ENCODE measurements around the gene ARHGEF33.
"Not testable (repeated sequence)": the region's sequence is repeated elsewhere in the genome, so short reads cannot be mapped to it uniquely, and the experiment has no call there.

The ARHGEF33 gene

DNA sequence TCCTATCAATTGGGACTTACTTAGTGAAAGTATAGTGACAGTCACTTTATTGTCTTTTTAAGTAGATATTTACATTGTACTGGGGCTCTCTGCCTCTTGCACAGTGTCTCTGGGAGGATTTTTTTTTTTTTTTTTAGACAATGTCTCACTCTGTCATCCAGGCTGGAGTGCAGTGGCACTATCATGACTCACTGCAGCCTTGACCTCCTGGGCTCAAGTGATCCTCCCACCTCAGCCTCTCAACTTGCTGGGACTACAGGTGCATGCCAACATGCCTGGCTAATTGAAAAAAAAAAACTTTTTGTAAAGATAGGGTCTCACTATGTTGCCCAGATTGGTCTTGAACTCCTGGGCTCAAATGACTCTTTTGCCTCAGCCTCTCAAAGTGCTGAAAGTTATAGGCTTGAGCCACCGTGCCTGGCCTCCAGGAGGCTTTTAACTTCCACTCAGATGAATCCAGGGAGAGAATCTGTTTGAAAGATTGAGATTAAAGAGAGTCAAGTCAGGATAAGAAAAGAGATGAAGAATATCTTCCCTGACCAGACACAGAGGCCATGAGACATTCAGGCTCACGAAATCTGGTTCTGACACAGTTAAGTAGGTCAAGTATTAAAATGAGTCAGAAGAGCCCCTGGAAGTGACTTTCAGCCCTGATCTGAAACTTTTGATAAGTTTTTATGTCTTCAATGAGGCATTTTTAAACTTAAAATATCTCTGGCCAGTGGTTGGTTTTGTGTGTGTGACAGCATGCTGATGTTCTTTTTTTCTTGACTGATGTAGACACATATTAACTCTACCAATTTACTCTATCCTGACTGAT lies 18.3 kb downstream of the ARHGEF33 start:
- in situ Hi-C loops (cut with MboI; ENCODE audit: low sequenced_read_pairs): no loop called here

DNA sequence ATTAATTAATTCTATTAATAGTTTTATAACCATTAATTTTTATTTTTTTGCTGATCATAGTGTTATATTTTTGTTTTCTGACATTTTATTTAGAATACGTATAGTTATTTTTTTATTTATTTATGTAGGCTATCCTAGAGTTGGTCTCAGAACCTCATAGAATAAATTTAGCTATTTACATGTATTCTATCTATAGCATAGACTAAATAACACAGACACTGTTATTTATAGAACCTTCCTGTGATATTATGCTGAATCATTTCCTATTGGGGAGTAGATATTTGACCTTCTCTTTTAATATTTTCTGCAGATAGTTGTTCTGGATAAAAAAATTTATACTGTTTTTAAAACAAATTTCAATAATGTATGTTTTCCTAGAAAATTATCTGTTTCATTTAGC lies 20.2 kb downstream of the ARHGEF33 start:
- in situ Hi-C loops (cut with MboI; ENCODE audit: low sequenced_read_pairs): no loop called here

DNA sequence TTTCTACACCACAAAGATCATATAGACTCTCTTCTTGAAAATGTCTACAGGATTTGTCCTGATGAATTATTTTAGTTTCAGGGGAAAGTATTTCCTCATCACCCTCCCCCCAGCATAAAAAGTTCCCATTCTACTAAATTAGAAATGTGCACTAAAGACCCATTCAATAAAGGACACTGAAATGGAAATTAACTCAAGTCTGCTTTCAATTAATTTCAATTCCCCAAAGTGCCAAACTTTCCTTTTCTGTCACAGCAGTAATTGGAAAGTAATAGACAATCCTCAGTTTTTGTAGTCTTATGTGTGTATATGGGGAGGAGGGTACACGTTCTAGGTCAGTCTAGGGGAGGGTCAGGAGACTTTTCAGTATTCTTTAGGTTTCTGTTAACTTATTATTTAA lies 21.5 kb downstream of the ARHGEF33 start:
- in situ Hi-C loops (cut with MboI; ENCODE audit: low sequenced_read_pairs): no loop called here

DNA sequence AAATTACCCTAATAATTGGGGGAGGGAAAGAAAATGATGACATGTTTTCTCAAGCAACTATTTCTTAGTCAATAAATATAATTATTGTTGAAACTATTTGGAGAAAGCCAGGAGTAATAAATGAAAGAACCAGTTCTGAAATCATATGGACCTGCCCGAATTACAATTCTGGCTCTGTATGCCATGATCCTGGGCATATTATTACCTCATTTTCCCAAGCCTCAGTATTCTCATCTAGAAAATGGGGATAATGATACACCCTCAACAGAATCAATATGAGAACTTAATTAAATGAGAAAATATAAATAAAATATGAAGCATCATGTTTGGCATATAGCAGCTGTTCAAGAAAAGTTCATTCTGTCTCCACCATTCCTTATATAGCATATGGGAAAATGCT lies 22.9 kb downstream of the ARHGEF33 start:
- in situ Hi-C loops (cut with MboI; ENCODE audit: low sequenced_read_pairs): no loop called here

DNA sequence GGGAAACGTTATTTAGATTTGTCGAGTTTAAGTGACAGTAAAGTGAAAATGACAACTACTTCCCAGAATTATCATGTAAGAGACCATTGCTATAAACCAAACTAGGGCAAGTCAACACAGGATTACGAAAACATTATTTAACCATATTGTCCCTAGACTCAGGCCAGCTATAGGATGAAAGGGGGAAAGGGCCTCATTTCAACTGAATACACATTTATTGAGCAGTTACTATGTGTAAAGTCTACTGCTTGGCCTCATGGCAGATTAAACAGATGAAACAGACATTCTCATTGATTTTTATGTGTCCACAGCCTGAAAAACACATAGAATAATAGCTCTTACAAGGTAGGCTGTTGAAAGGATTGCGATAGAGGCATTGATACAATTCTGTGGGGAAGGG lies 32.7 kb downstream of the ARHGEF33 start:
- in situ Hi-C loops (cut with MboI; ENCODE audit: low sequenced_read_pairs): no loop called here

DNA sequence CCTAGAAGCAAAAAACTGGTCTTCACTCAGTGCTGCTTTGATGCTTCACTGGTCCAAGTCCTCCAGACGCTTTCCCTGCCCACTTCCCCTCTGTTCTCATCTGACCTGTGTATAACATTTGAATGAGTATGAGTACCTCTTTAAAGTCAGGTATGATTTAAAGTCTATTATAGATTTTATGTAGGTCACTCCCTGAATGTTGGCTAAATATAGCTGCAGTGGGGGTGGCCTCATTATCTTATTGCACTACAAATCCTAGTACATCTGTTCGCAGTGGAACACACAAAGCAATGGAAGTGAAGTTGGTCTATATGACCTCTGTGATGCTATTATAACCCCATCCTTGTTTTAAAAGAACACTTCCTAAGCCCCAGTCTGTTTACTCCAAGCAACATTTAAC lies 33.2 kb downstream of the ARHGEF33 start:
- in situ Hi-C loops (cut with MboI; ENCODE audit: low sequenced_read_pairs): no loop called here

DNA sequence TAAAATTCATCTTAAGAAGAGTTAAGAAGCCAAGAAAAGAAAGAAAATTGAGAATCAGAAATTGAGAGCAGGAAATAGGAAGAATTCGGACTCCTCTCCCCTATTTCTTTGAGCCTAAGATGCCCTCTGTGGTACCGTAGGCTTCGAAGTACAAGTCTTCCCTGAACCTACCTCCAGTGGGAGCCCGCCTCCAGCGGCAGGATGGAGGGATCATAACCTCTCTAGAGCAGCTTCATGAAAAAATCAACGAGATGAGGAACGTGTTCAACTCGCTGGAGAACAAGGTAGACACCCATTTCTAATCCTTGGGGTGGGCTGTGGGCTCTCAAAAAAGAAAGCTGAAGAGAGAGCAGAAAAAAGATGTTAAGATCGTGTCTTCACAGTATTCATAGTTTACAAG lies 36.3 kb downstream of the ARHGEF33 start:
- in situ Hi-C loops (cut with MboI; ENCODE audit: low sequenced_read_pairs): no loop called here

DNA sequence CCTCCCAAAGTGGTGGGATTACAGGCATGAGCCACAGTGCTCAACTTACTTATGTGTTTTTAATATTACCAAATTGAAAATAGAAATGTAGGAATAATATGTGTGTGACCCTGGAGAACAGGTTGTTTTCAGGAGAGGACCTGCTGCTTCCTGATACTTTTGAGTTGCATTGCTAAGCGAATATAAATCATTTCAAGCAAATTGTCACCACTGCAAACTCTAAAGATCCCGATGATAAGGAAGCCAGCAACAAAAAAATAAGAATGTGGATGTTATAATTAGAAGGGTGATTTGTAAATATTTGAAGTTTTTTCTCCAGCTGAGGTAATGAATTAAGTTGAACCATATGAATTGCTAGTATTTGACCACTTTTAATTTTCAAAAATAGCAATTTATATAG lies 40.9 kb downstream of the ARHGEF33 start:
- in situ Hi-C loops (cut with MboI; ENCODE audit: low sequenced_read_pairs): no loop called here

DNA sequence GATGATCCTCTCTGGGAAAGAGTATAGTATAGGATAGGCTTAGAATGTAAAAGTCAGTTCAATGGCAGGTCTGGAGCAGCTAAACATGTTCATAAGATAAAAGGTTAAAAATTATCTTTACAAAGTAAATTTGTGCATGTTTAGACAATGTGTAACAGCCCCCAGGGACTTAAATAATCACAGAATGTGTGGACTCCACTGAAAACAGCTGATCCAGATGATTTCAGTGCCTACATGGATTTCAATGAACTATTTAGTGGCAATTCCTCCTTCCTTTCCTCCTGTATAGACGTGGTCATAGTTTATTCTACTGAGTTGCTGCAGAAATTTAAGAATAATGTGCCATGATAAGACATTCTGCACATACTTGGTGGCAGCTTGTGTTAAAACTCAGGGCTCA lies 42.9 kb downstream of the ARHGEF33 start:
- in situ Hi-C loops (cut with MboI; ENCODE audit: low sequenced_read_pairs): no loop called here

DNA sequence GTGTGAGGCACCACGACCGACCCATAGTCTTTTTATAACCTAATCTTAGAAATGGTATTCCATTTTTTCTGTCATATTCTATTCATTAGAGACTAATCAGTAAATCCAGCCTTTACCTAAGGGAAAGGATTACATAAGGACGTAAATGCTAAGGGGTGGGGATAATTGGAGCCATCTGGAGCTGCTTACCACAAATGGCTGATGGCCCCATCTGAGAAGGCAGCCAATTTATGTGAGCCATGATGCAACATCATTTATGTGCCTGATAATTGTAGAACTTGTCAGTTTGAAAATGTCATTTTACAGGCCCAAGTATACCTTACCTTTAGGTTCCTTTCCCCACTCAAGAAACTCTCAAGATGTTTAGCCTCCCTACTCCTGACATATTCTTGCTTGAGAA lies 44.0 kb downstream of the ARHGEF33 start:
- in situ Hi-C loops (cut with MboI; ENCODE audit: low sequenced_read_pairs): no loop called here

DNA sequence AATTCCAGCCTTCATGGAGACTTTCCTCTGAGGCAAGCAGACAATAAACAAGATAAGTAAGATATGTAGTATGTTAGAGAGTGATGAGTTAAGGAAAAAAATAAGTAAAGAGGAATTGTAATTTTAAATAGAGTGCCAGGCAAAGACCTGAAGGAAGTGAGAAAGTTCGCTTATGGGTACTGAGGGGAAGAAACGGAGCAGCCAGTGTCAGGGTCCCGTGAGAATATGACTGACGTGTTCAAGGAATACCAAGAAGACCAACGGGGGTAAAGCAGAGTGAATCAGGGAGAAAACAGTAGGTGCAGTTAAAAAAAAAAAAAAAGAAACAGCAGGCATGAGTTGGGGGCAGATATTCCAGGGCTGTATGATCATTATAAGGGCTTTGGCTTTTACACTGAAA lies 45.1 kb downstream of the ARHGEF33 start:
- in situ Hi-C loops (cut with MboI; ENCODE audit: low sequenced_read_pairs): no loop called here

DNA sequence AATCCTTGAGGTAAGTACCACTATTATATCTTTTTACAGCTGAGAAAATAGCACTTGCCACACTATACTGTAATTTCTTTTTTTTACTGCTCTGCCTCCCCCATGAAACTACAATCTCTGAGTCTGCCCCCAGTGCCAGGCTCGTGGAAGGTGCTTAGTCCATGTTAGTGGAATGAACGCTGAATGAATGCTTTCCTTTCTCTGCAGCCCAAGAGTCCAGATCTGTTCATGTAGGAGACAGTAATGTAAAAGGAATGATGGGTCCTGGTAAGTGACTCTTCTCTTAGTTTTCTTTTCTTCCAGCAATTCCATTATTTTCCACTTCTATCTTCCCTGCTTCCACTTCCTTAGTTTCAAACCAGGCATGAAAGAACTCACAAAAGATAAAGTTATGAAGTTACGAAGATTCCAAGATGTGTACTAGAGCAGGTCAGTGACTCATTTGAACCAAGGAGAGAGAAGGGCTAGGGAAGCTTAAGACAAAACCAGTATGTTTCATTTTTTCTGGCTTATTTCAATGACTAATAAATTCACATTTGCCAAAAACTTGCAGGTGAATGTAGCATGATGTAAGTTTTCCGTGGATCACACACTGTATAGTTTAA lies 46.0 kb downstream of the ARHGEF33 start:
- in situ Hi-C loops (cut with MboI; ENCODE audit: low sequenced_read_pairs): no loop called here

DNA sequence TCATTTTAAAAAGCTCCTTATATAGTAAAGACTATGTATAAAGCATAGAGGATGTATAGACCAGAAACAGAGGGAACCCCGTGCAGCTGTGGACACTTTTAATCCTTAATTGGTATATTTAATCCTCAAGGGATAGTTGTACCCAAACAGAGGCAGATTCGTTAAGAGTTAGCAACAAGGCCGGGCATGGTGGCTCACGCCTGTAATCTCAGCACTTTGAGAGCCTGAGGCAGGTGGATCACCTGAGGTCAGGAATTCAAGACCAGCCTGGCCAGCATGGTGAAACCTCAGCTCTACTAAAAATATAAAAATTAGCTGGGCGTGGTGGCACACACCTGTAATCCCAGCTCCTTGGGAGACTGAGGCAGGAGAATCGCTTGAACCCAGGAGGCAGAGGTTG lies 46.8 kb downstream of the ARHGEF33 start:
- in situ Hi-C loops (cut with MboI; ENCODE audit: low sequenced_read_pairs): not testable (repeated sequence)

DNA sequence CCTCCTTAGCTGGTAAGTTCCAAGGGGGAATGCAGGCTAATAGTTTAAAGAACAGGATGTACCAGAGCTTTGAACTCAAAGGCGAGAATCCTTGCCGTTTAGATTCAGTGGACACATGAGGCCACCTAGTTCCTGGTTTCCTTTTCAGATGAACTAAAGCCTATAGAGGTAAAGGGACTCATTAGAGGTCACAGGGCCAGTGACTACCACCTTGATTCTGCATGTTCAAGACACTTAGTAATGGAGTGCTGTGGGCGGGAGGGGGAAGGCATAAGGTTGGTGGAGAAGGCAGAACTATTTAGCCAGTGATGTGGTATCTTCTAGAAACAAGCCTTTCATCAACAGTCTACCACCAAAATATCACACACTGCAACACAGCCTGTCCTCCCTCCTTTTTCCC lies 47.9 kb downstream of the ARHGEF33 start:
- in situ Hi-C loops (cut with MboI; ENCODE audit: low sequenced_read_pairs): no loop called here

DNA sequence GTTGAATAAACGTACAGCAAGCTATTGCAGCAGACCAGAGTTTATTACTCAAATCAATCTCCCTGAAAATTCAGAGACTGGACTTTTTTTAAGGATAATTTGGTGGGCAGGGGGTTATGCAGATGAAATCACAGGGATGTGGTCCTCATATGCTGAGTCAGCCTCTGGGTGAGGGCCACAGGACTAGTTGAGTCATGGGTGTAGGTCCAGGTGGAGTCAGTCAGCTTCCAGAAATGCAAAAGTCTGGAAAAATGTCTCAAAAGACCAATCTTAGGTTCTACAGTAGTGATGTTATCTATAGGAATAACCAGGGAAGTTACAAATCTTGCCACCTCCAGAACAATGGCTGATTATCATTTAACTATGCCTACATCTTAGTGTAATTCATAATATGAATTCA lies 51.1 kb downstream of the ARHGEF33 start:
- in situ Hi-C loops (cut with MboI; ENCODE audit: low sequenced_read_pairs): no loop called here

DNA sequence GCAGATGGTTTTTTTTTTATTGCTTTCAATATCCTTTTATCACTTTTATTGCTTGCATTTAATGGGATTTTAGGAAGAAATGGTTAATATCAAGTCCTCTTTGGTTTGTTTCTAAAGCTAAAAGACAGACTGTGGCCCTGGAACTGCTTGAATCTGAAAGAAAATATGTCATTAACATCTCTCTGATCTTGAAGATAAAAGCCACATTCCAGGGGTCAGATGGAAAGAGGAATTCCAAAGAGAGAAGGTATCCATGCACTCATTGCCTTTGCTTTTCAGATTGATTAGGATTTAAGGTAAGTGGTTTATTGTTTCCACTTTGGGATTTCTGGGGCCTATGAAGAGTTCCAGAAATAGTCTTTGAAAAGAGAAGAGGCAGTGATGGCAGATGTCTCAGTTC lies 54.1 kb downstream of the ARHGEF33 start:
- in situ Hi-C loops (cut with MboI; ENCODE audit: low sequenced_read_pairs): no loop called here

DNA sequence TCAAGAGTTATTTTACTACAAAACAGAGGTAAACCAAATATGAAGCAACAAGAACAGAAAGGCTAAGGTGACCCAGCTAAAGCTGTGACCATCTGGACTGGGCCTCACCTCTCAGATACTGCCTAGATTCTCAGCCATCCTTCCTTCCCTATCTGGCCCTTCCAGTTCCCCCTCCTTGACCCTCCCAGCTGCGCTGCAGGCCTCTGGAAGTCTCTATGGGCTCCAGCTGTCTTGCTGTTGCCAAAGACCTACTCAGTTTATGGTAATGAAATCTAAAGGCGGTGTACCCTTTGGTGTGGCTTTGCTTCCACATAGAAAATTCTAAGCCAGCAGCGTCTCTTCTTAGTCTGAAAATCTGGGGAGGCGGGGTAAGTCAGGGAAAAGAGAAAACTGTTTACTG lies 55.7 kb downstream of the ARHGEF33 start:
- in situ Hi-C loops (cut with MboI; ENCODE audit: low sequenced_read_pairs): no loop called here

DNA sequence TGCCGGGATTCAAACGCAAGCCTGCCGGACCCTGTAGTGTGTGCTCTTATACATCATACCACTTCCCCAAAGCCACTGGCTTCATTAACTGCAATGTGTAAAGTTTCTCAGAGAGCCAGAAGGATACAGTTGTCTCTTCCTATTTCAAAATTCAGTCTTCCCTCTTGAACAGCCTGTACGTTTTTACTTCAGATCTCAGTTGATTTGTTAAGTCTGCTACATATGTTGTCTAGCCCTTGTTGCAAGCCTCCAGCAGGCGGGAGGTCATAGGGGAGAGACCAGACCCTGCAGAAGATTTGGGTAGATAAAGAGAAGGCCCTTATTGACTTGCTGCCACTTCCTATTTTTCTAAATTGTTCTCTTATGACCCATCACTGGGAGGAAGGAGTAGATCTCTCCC lies 56.2 kb downstream of the ARHGEF33 start:
- in situ Hi-C loops (cut with MboI; ENCODE audit: low sequenced_read_pairs): no loop called here

DNA sequence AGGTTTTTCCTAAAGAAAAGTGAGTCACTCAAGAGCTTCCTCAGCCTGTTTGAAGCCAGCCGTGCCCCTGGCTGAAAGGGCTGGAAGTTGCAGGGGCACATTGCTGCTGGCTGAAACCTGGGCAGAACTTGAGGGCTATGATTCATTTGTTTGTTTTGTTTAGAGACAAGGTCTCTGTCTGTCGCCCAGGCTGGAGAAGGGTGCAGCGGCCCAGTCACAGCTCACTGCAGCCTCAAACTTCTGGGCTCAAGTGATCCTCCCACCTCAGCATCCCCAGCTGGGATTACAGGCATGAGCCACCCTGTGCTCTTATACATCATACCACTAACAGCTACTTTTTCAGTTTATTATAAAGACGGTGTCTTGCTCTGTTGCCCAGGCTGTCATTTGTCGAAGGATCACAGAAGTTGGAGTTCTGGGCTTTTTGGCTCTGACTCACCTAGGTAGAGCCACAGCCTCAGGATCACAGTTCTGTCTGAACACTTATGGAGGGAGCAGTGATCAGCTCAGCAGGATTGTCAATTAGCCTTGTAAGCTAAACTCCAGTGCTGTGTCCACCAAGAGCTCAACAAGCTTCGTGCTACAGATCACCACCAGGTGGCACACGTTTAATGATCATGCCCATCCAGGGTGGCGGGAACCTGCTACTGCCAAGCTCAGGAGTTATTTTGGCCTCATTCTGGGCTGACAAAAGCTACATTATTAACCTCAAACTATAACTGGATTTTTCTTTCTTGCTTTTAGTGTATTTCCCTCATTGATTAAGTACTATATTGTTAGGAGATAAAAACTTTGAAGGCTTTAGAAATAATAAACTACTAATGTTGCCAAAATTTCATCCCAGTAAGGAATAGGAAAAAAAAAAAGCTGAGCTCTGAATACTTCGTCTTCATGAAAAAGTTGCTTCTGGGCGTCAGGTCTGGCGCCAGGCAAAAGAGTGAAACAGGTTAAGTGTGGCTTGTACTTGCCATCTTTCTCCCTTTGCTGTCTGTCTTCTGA lies 57.9 kb downstream of the ARHGEF33 start:
- in situ Hi-C loops (cut with MboI; ENCODE audit: low sequenced_read_pairs): no loop called here

DNA sequence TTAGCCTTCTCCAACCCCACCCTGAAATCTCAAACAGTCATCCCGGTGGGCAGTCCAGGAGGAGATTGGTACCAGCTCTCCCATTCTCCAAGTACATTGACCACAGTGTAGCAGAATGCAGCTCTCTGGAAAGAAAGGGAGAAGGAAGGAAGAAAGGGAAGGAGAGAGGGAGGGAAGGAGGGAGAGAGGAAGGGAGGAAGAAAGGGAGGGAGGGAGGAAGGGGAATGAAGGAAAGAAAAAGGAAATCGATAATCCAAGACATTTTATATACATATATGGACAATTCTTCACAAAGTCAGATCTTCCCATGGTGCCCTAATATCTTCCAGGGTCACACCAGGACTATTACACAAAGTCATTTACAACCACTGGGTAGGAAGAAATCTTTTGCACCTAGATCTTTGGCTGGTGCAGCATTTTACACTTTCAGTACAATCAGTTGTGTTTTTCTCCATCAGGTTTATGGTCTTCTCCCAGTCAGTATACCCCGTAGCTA lies 58.8 kb downstream of the ARHGEF33 start:
- in situ Hi-C loops (cut with MboI; ENCODE audit: low sequenced_read_pairs): no loop called here

DNA sequence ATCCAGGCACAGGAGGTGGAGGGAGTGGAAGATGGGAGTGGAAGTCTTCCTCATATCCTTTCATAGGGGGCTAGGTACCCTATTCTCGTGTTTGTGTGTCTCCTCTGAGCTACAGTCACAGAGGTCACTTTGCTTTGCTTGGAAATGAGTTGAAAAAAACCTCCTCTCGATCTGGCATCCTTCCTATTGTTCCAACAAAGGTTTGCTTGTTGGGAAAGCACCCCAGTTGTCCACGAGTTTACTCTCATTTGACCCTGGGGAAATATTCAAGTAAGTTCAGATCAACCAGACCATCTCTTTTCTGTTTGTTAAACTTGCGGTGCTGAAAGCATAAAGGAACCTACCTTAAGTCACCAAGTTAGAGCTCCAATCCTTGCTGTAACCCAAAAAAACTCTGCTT lies 59.3 kb downstream of the ARHGEF33 start:
- in situ Hi-C loops (cut with MboI; ENCODE audit: low sequenced_read_pairs): no loop called here
